ENCODE results near the gene KCNIP1. TPM values are rescaled to one million over a fixed set of nuclear protein-coding genes. Genes with fewer than 3 reads are reported as not detected.

KCNIP1 gene
- polyA plus RNA-seq, 1 donor (not counting 4 experiments of a cell fraction or from before 2014, with no cell fraction given) = not detected

DNA sequence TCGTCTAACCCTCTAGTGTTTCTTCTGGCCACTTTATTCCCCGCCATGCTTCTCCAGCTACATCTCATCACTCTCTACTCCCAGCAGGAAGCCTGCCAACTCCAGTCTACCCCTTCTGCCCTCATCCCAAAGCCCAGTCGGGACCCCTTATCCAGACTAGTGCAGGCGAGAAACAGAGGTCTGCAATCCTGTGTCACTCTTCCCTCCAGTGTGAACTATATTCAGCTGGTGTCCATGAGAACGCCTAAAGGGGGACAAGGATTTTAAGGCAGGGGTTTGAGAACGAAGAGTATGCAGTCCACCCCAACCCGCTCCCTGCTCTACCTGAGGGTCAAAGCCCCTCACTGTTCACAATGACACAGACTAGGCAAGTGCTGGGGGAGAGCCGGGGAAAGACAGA, 238.0 kb downstream of the KCNIP1 start:
- no peak overlapping the region for H3K27ac ChIP-seq (ENCODE audit: control insufficient read depth, insufficient read depth, low read length)
- no peak overlapping the region for H2AFZ ChIP-seq (ENCODE audit: control insufficient read depth, low read length)
- H3K27me3 ChIP-seq (ENCODE audit: control insufficient read depth, extremely low read depth, insufficient read depth, low read length) = no peaks in the 10 kb centered on the region
- H3K9ac ChIP-seq (ENCODE audit: control insufficient read depth, extremely low read depth, insufficient read depth, low read length) = no peak overlapping the region
- no peaks in the 10 kb centered on the region for H3K36me3 ChIP-seq (ENCODE audit: control insufficient read depth in 2 of 2, extremely low read depth in 1 of 2, insufficient read depth in 2 of 2, low read length in 2 of 2)
- H4K20me1 ChIP-seq (ENCODE audit: control insufficient read depth, extremely low read depth, insufficient read depth, low read length) = no peaks in the 10 kb centered on the region
- H3K79me2 ChIP-seq (ENCODE audit: control insufficient read depth, insufficient read depth, low read length) = no peaks in the 10 kb centered on the region
- H3K4me2 ChIP-seq (ENCODE audit: control insufficient read depth, extremely low read depth, insufficient read depth, low read depth, low read length) = no peak overlapping the region
- no peaks in the 10 kb centered on the region for H3K9me3 ChIP-seq (ENCODE audit: control insufficient read depth, low read depth, low read length)
- no peak overlapping the region for H3K4me3 ChIP-seq (ENCODE audit: control insufficient read depth in 2 of 3, extremely low read depth in 1 of 3, insufficient read depth in 2 of 3, low read depth in 1 of 3, low read length in 3 of 3)
- FAIRE-seq (no peak), DNase-seq (ENCODE audit: low read depth, low spot score) (no peak)
- dilution Hi-C loops (cut with MboI; ENCODE audit: extremely low pct_ligation_motif_present, low sequenced_read_pairs) = no loop called here
- TF ChIP-seq EZH2 (IDR thresholded peaks at IDR 0.05; ENCODE audit: low read length) = no peak
- peaks cover 9% of the 10 kb centered on the region for H3K4me1 ChIP-seq (ENCODE audit: control insufficient read depth, extremely low read depth, insufficient read depth, low read length)
- H3K9me1 ChIP-seq (ENCODE audit: control insufficient read depth, extremely low read depth, insufficient read depth, low read length) = no peaks in the 10 kb centered on the region

DNA sequence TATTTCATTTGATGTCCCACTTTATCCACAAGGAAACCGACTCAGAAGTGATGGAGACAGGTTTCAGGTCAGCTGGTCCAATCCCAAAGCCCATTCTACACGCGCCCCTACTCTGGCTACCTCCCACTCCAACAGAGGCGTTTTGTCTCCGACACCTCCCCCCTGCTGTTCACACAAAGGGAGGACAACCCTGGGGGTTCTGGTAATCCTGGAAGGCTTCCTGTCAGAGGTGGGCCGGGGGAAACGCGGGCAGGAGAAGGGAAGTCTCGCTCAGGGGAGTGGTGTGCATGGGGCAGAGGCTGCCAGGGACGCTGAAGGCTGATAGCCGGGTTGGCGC, 240.0 kb downstream of the KCNIP1 start:
- Histone ChIP-seq H3K27ac (ENCODE audit: control insufficient read depth, insufficient read depth, low read length) (no peak overlapping the region), H3K9ac (ENCODE audit: control insufficient read depth, extremely low read depth, insufficient read depth, low read length) (no peak overlapping the region), H3K9me3 (ENCODE audit: control insufficient read depth, low read depth, low read length) (no peaks in the 10 kb centered on the region), H3K4me2 (ENCODE audit: control insufficient read depth, extremely low read depth, insufficient read depth, low read depth, low read length) (no peak overlapping the region), H3K4me3 (ENCODE audit: control insufficient read depth in 2 of 3, extremely low read depth in 1 of 3, insufficient read depth in 2 of 3, low read depth in 1 of 3, low read length in 3 of 3) (no peak overlapping the region), H3K79me2 (ENCODE audit: control insufficient read depth, insufficient read depth, low read length) (no peaks in the 10 kb centered on the region), H3K9me1 (ENCODE audit: control insufficient read depth, extremely low read depth, insufficient read depth, low read length) (no peaks in the 10 kb centered on the region), H3K27me3 (ENCODE audit: control insufficient read depth, extremely low read depth, insufficient read depth, low read length) (no peaks in the 10 kb centered on the region), H2AFZ (ENCODE audit: control insufficient read depth, low read length) (no peak overlapping the region), H3K36me3 (ENCODE audit: control insufficient read depth in 2 of 2, extremely low read depth in 1 of 2, insufficient read depth in 2 of 2, low read length in 2 of 2) (no peaks in the 10 kb centered on the region), H3K4me1 (ENCODE audit: control insufficient read depth, extremely low read depth, insufficient read depth, low read length) (peaks cover 9% of the 10 kb centered on the region), H4K20me1 (ENCODE audit: control insufficient read depth, extremely low read depth, insufficient read depth, low read length) (no peaks in the 10 kb centered on the region)
- dilution Hi-C loops (cut with MboI; ENCODE audit: extremely low pct_ligation_motif_present, low sequenced_read_pairs) = no loop called here
- no peak for FAIRE-seq
- no peak for DNase-seq (ENCODE audit: low read depth, low spot score)
- no peak for TF ChIP-seq EZH2 (IDR thresholded peaks at IDR 0.05; ENCODE audit: low read length)
- TF ChIP-seq, protein P1, sequence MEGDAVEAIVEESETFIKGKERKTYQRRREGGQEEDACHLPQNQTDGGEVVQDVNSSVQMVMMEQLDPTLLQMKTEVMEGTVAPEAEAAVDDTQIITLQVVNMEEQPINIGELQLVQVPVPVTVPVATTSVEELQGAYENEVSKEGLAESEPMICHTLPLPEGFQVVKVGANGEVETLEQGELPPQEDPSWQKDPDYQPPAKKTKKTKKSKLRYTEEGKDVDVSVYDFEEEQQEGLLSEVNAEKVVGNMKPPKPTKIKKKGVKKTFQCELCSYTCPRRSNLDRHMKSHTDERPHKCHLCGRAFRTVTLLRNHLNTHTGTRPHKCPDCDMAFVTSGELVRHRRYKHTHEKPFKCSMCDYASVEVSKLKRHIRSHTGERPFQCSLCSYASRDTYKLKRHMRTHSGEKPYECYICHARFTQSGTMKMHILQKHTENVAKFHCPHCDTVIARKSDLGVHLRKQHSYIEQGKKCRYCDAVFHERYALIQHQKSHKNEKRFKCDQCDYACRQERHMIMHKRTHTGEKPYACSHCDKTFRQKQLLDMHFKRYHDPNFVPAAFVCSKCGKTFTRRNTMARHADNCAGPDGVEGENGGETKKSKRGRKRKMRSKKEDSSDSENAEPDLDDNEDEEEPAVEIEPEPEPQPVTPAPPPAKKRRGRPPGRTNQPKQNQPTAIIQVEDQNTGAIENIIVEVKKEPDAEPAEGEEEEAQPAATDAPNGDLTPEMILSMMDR (optimal IDR thresholded peaks at IDR 0.05 in 1 of 3, IDR thresholded peaks at IDR 0.05 in 1 of 3, conservative IDR thresholded peaks at IDR 0.05 in 1 of 3; ENCODE audit: extremely low read depth in 1 of 3, insufficient read depth in 2 of 3, low read length in 3 of 3) = no peak

DNA sequence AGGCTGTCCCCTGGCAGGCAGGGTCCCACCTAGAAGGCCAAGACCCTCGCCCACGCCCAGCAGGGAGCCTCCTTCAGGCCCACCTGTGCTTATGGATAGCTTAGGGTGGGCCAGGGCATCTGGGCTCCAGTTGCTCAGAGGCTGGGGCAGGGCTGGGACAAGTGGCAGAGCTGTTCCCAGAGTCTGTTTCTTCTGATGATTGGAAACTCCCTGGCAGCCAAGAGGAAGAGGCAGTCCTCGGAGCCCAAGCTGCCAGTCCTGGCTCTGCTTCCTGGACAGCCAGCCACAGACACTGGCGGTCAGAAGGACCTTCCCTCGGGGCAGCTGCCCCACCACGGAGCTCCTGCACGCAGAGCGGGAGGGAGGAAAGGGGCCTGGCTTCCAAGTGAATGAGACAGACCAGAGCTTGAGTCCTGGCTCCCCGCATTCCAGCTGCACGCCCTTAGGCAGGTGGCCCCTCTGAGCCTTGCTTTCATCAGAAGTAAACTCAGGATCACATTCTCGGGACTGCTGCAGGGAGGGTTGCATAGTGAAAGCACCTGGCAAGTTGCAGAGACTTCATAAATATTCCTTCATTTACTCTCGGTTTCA, 241.8 kb downstream of the KCNIP1 start:
- no peaks in the 10 kb centered on the region for H4K20me1 ChIP-seq (ENCODE audit: control insufficient read depth, extremely low read depth, insufficient read depth, low read length)

More for the DNA sequence above, 241.8 kb downstream of the KCNIP1 start:
- Histone ChIP-seq H3K4me1 (ENCODE audit: control insufficient read depth, extremely low read depth, insufficient read depth, low read length) (peaks cover 9% of the 10 kb centered on the region), H2AFZ (ENCODE audit: control insufficient read depth, low read length) (peak overlapping the region; percentile 54), H3K27ac (ENCODE audit: control insufficient read depth, insufficient read depth, low read length) (no peak overlapping the region), H3K9me3 (ENCODE audit: control insufficient read depth, low read depth, low read length) (no peaks in the 10 kb centered on the region), H3K9me1 (ENCODE audit: control insufficient read depth, extremely low read depth, insufficient read depth, low read length) (no peaks in the 10 kb centered on the region), H3K36me3 (ENCODE audit: control insufficient read depth in 2 of 2, extremely low read depth in 1 of 2, insufficient read depth in 2 of 2, low read length in 2 of 2) (no peaks in the 10 kb centered on the region), H3K9ac (ENCODE audit: control insufficient read depth, extremely low read depth, insufficient read depth, low read length) (no peak overlapping the region), H3K27me3 (ENCODE audit: control insufficient read depth, extremely low read depth, insufficient read depth, low read length) (no peaks in the 10 kb centered on the region), H3K4me2 (ENCODE audit: control insufficient read depth, extremely low read depth, insufficient read depth, low read depth, low read length) (peak overlapping the region; percentile 27), H3K79me2 (ENCODE audit: control insufficient read depth, insufficient read depth, low read length) (no peaks in the 10 kb centered on the region), H3K4me3 (ENCODE audit: control insufficient read depth in 2 of 3, extremely low read depth in 1 of 3, insufficient read depth in 2 of 3, low read depth in 1 of 3, low read length in 3 of 3) (no peak overlapping the region)
- no peak for DNase-seq (ENCODE audit: low read depth, low spot score)
- dilution Hi-C loops (cut with MboI; ENCODE audit: extremely low pct_ligation_motif_present, low sequenced_read_pairs) = no loop called here
- no peak for TF ChIP-seq EZH2 (IDR thresholded peaks at IDR 0.05; ENCODE audit: low read length)
- TF ChIP-seq, protein P1 (optimal IDR thresholded peaks at IDR 0.05 in 1 of 3, IDR thresholded peaks at IDR 0.05 in 1 of 3, conservative IDR thresholded peaks at IDR 0.05 in 1 of 3; ENCODE audit: extremely low read depth in 1 of 3, insufficient read depth in 2 of 3, low read length in 3 of 3) = no peak
- FAIRE-seq = peak; percentile 17

All from keratinocyte (primary cell).